ENCODE results near the gene BDH1.
A peak's percentile ranks its signal among the peaks of the same experiment; 100 is the strongest.
"Not testable (repeated sequence)": the region's sequence is repeated elsewhere in the genome, so short reads cannot be mapped to it uniquely, and the experiment has no call there.

The BDH1 gene

DNA sequence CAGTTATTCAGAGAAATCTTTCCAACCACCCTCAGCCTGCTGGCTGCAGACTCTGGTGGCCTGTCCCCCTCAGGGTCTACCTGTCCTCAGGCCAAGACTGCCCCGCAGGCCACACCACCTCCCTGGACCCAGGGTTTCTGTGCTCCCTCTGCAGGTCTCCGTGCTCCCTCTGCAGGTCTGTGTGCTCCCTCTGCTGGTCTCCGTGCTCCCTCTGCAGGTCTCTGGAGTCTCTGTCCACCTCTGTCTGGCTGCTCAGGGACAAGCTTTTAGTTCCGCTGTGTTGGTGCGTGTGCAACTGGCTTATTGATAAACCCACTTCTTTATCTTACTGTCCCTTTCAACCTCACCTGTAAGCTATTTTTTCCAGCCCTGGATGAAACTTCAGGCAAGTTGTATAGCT, 30.1 kb downstream of the BDH1 start:
- Histone ChIP-seq H3K27me3 (replicated peaks; ENCODE audit: control insufficient read depth, insufficient read depth, low read length) (peaks cover 42% of the 10 kb centered on the region), H3K36me3 (ENCODE audit: control insufficient read depth, insufficient read depth, low read length, severe bottlenecking) (no peaks in the 10 kb centered on the region), H3K4me3 (ENCODE audit: low read length) (no peak overlapping the region), H3K4me1 (ENCODE audit: control insufficient read depth, insufficient read depth, low read length) (peaks cover 30% of the 10 kb centered on the region), H3K9me3 (ENCODE audit: control insufficient read depth, low read length) (no peaks in the 10 kb centered on the region), H3K9ac (ENCODE audit: low read length) (no peak overlapping the region)
- peak; percentile 19 for DNase-seq (ENCODE audit: low read depth)

DNA sequence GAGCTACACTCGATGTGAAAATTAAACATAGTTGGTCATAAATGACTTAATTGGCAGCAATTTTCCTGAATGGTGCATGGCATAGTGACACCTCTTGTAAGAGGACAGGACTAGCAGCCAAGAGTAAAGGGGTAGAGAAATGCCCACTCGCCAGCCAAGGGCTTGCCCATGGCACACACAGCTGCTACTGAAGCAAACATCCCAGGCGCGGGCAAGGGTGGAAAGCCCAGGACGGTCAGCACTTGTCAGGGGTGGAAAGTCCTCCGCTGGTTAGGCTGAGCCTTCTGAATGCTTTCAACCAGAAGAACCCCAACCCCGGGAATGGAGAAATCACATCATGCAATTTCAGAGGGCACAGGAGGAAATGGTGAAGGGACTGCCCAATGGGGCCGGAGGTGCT, 31.6 kb downstream of the BDH1 start:
- no peak for DNase-seq (ENCODE audit: low read depth)
- H3K36me3 ChIP-seq (ENCODE audit: control insufficient read depth, insufficient read depth, low read length, severe bottlenecking), result no peaks in the 10 kb centered on the region
- no peak overlapping the region for H3K9ac ChIP-seq (ENCODE audit: low read length)
- peaks cover 34% of the 10 kb centered on the region for H3K4me1 ChIP-seq (ENCODE audit: control insufficient read depth, insufficient read depth, low read length)
- H3K4me3 ChIP-seq (ENCODE audit: low read length), result no peak overlapping the region
- H3K9me3 ChIP-seq (ENCODE audit: control insufficient read depth, low read length), result no peaks in the 10 kb centered on the region
- H3K27me3 ChIP-seq (replicated peaks; ENCODE audit: control insufficient read depth, insufficient read depth, low read length), result peaks cover 42% of the 10 kb centered on the region

DNA sequence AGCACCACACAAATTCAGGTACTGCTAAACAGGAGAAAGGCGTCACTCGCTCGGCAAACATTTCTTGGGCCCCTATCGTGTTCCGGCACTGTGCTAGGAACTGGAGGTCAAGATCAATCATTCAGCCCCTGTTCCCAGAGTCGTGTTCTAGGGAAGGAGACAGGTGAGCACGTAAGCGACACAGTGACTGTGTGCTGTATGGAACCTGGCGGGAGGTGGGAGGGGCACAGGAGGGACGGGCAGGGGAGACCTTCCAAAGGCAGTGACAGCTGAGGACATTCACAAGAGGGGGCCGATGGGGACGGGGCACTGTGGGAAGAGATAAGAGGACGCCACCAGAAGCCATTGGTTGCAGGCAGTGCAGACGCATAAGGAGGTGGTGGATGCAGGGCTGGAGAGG, 32.2 kb downstream of the BDH1 start:
- H3K4me3 ChIP-seq (ENCODE audit: low read length), result no peak overlapping the region
- peaks cover 34% of the 10 kb centered on the region for H3K4me1 ChIP-seq (ENCODE audit: control insufficient read depth, insufficient read depth, low read length)
- H3K27me3 ChIP-seq (replicated peaks; ENCODE audit: control insufficient read depth, insufficient read depth, low read length), result peaks cover 40% of the 10 kb centered on the region
- DNase-seq (ENCODE audit: low read depth), result no peak
- no peak overlapping the region for H3K9ac ChIP-seq (ENCODE audit: low read length)
- H3K36me3 ChIP-seq (ENCODE audit: control insufficient read depth, insufficient read depth, low read length, severe bottlenecking), result no peaks in the 10 kb centered on the region
- H3K9me3 ChIP-seq (ENCODE audit: control insufficient read depth, low read length), result no peaks in the 10 kb centered on the region

DNA sequence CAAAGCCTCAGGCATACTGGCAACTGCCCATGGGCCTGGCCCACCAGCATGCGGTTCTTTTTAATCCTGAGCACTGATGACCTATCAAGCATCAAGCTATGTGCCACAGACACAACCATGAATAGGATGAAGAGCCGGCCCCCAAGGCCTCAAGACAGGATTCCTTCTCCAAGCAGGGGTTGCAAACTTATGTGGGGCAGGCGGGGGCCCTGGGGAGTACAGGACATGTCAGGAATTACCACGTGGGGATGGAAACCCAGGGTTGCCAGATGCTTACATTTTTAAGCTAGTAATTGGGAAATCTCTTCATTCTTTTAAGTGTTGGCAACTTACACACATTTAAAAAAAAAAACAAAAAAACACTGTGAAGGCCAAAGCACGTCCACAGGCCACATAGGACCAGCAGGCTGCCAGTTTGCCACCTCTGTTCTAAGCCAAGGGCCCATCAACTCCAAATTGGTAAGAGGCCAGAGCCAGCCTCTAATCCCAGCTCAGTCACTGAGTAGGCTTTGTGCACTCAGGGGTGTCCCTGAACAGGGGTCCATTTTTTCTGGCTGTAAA, 32.8 kb downstream of the BDH1 start:
- H3K27me3 ChIP-seq (replicated peaks; ENCODE audit: control insufficient read depth, insufficient read depth, low read length), result peaks cover 34% of the 10 kb centered on the region
- no peak overlapping the region for H3K9ac ChIP-seq (ENCODE audit: low read length)
- H3K36me3 ChIP-seq (ENCODE audit: control insufficient read depth, insufficient read depth, low read length, severe bottlenecking), result no peaks in the 10 kb centered on the region
- peak overlapping the region; percentile 22 for H3K4me3 ChIP-seq (ENCODE audit: low read length)
- no peaks in the 10 kb centered on the region for H3K9me3 ChIP-seq (ENCODE audit: control insufficient read depth, low read length)
- H3K4me1 ChIP-seq (ENCODE audit: control insufficient read depth, insufficient read depth, low read length), result peaks cover 34% of the 10 kb centered on the region
- DNase-seq (ENCODE audit: low read depth), result peak; percentile 87

DNA sequence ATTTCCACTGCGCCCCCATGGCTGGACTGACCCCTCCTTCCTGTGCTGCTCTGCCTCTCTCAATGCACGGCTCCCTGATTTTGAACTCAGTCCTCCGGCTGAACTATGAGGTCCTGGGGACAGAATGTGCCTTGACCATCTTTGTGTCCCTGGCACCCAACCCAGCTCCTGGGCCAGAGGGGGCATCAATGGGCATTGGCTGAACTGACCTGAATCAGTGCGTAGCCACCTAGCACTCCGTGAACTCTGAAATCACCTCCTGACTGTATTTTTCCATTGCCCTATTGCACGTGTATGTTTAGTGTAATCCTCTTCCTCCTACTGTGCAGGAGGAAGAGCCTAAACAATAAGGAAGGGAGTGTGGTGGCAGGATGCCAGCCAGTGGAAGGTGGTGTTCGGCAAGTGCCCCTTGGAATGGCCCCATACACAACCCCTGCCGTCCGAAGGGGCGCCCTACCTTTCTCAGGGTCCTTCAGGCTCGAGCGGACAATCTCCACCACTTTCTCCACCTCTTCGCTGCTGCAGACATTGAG, 33.5 kb downstream of the BDH1 start:
- Histone ChIP-seq H3K4me1 (ENCODE audit: control insufficient read depth, insufficient read depth, low read length) (peaks cover 34% of the 10 kb centered on the region), H3K4me3 (ENCODE audit: low read length) (peak overlapping the region; percentile 22), H3K36me3 (ENCODE audit: control insufficient read depth, insufficient read depth, low read length, severe bottlenecking) (no peaks in the 10 kb centered on the region), H3K9me3 (ENCODE audit: control insufficient read depth, low read length) (no peaks in the 10 kb centered on the region), H3K9ac (ENCODE audit: low read length) (no peak overlapping the region), H3K27me3 (replicated peaks; ENCODE audit: control insufficient read depth, insufficient read depth, low read length) (peaks cover 27% of the 10 kb centered on the region)
- peak; percentile 17 for DNase-seq (ENCODE audit: low read depth)

DNA sequence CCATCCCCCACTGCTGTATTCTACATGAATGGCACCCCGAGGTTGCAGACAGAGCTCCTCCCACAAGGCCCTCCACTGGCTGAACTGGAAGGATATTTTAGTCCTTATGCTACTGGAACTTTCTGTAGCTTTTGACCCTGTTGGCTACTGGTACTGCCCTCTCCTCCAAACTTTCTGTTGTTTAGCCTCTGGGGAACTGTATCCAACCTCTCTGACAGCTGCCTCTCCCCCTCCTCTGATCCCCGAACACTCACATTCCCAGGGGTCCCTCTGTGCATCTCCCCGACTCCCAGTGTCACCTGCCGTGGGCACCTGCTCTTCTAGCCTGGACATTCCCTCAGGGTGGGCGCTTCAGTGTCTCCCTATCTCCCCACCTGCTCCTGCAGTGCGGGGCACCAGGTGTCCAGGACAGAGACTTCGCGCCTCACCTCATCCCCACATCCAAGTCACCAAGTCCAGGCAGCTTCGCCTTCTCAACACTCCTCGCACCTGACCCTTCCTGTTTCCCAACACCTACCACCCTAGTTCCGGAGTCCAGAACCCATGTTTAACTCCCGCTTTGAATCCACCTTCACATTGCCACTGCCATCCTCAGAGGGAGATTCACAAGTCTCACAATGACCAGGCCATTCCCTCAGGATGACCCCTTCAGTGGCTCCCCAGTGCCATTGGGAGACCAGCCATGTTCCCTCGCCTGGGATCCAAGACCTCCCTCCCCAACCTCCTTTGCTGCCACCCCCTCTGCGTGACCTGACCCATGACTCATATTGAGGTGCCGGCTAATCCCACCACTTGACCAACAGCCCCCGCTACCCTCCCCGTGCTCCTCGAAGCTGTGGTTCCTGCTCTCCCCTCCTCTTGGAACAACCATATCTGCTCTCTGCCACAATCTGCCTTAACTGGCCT, 34.2 kb downstream of the BDH1 start:
- Histone ChIP-seq H3K4me1 (ENCODE audit: control insufficient read depth, insufficient read depth, low read length) (peaks cover 40% of the 10 kb centered on the region), H3K9ac (ENCODE audit: low read length) (no peak overlapping the region), H3K9me3 (ENCODE audit: control insufficient read depth, low read length) (no peaks in the 10 kb centered on the region), H3K4me3 (ENCODE audit: low read length) (no peak overlapping the region), H3K27me3 (replicated peaks; ENCODE audit: control insufficient read depth, insufficient read depth, low read length) (peaks cover 20% of the 10 kb centered on the region), H3K36me3 (ENCODE audit: control insufficient read depth, insufficient read depth, low read length, severe bottlenecking) (no peaks in the 10 kb centered on the region)
- no peak for DNase-seq (ENCODE audit: low read depth)

DNA sequence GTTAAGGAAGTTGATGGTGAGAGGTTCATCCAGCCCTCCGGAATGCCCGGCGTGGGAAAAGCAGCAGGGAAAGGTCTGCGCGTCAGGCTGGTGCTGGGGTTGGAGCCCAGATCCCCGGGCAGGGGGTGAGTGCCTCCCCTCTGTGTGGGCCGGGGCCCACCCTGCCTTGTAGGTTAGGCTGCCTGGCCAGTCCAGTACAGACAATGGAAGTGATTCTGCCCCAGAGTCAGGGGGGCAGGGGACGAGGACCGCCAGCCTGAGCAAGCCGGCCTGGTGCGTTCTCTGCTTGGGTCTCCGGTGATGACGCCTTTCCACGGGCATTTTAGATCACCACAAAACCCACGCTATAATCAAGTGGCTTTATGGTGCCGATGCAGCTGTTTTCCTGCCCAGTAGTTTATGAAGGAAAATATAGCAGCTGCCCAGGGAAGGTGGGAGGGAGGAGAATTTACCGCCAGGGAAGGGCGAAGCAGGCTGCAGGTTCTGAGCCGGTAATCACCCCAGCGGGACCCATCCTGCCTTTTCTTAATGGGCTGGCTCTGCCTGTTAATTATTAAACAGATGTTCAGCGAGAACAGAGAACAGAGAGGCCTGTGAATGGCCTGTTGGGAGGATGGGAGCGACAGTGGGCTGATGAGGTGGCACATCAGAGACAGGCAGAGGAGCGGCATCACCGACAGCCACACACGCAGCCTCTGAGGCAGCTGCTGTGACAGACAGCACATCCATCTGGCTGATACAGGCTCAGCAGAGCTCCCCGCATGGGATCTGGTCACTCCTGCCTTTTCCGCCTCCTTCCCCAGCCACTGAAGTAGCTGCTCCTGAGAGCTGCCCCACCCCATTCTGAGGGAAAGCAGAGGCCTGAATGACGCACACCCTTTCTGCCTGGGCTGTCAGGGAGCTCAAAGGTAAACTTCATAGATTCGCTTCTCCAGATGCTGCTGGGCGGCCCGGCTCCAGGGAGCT, 35.2 kb downstream of the BDH1 start:
- H3K9me3 ChIP-seq (ENCODE audit: control insufficient read depth, low read length), result no peaks in the 10 kb centered on the region
- no peak overlapping the region for H3K4me3 ChIP-seq (ENCODE audit: low read length)
- H3K9ac ChIP-seq (ENCODE audit: low read length), result no peak overlapping the region
- H3K27me3 ChIP-seq (replicated peaks; ENCODE audit: control insufficient read depth, insufficient read depth, low read length), result peaks cover 15% of the 10 kb centered on the region
- DNase-seq (ENCODE audit: low read depth), result peak; percentile 24
- no peaks in the 10 kb centered on the region for H3K36me3 ChIP-seq (ENCODE audit: control insufficient read depth, insufficient read depth, low read length, severe bottlenecking)
- H3K4me1 ChIP-seq (ENCODE audit: control insufficient read depth, insufficient read depth, low read length), result peaks cover 43% of the 10 kb centered on the region

DNA sequence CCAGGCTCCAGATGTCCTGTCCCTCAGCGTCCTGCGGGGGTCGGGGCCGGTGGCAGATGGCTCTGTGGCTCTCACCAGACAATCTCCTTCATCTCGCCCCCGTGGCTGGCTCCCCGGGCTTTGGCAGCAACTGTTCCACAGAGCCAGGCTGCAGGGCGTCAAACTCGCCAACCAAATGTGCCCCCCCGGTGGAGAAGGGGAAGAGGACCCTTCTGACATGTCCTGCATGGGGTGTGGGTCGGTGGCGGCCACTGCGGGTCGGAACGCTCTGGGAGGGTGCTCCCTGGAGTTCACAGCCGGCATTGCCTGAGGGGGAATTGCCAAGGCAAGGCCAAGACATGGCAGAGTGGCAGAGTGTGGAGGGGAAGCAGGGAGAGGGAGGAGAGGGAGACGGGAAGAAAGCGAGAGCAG, 36.0 kb downstream of the BDH1 start:
- Histone ChIP-seq H3K9me3 (ENCODE audit: control insufficient read depth, low read length) (no peaks in the 10 kb centered on the region), H3K4me1 (ENCODE audit: control insufficient read depth, insufficient read depth, low read length) (peaks cover 43% of the 10 kb centered on the region), H3K9ac (ENCODE audit: low read length) (no peak overlapping the region), H3K36me3 (ENCODE audit: control insufficient read depth, insufficient read depth, low read length, severe bottlenecking) (no peaks in the 10 kb centered on the region), H3K4me3 (ENCODE audit: low read length) (no peak overlapping the region), H3K27me3 (replicated peaks; ENCODE audit: control insufficient read depth, insufficient read depth, low read length) (peaks cover 7% of the 10 kb centered on the region)
- no peak for DNase-seq (ENCODE audit: low read depth)

DNA sequence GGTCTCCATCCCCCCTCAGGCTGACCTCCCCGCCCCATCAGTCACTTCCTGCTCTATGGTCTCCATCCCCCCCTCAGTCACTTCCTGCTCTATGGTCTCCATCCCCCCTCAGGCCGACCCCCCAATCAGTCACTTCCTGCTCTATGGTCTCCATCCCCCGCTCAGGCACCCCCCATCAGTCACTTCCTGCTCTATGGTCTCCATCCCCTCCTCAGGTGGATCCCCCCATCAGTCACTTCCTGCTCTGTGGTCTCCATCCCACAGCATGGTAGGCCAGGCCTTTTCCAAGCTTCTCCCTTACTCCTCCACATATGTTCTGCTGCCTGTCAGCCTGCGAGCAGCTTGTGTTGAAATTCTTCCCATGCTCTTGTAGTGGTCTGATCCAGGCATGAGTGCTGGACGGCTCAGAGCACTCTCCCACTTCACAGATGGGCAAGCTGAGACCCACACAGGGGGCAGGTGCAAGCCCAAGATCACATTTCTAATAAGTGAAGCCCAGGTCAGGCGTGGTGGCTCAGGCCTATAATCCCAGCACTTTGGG, 36.8 kb downstream of the BDH1 start:
- Histone ChIP-seq H3K9me3 (ENCODE audit: control insufficient read depth, low read length) (no peaks in the 10 kb centered on the region), H3K4me3 (ENCODE audit: low read length) (no peak overlapping the region), H3K4me1 (ENCODE audit: control insufficient read depth, insufficient read depth, low read length) (peaks cover 43% of the 10 kb centered on the region), H3K36me3 (ENCODE audit: control insufficient read depth, insufficient read depth, low read length, severe bottlenecking) (no peaks in the 10 kb centered on the region), H3K27me3 (replicated peaks; ENCODE audit: control insufficient read depth, insufficient read depth, low read length) (peaks cover under 1% of the 10 kb centered on the region), H3K9ac (ENCODE audit: low read length) (no peak overlapping the region)
- DNase-seq (ENCODE audit: low read depth), result no peak

DNA sequence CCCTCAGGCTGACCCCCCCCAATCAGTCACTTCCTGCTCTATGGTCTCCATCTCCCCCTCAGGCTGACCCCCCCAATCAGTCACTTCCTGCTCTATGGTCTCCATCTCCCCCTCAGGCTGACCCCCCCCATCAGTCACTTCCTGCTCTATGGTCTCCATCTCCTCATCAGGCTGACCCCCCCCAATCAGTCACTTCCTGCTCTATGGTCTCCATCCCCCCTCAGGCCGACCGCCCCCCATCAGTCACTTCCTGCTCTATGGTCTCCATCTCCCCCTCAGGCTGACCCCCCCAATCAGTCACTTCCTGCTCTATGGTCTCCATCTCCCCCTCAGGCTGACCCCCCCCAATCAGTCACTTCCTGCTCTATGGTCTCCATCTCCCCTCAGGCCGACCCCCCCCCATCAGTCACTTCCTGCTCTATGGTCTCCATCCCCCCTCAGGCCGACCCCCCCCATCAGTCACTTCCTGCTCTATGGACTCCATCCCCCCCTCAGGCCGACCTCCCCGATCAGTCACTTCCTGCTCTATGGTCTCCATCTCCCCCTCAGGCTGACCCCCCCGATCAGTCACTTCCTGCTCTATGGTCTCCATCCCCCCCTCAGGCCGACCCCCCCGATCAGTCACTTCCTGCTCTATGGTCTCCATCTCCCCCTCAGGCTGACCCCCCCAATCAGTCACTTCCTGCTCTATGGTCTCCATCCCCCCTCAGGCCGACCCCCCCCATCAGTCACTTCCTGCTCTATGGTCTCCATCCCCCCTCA, 37.7 kb downstream of the BDH1 start:
- H3K27me3 ChIP-seq (replicated peaks; ENCODE audit: control insufficient read depth, insufficient read depth, low read length); H3K9me3 ChIP-seq (ENCODE audit: control insufficient read depth, low read length); H3K9ac ChIP-seq (ENCODE audit: low read length); H3K36me3 ChIP-seq (ENCODE audit: control insufficient read depth, insufficient read depth, low read length, severe bottlenecking); H3K4me3 ChIP-seq (ENCODE audit: low read length); DNase-seq (ENCODE audit: low read depth): not testable (repeated sequence)
- peaks cover 35% of the 10 kb centered on the region for H3K4me1 ChIP-seq (ENCODE audit: control insufficient read depth, insufficient read depth, low read length)
